ENCODE data around the gene GAS1.

DNA sequence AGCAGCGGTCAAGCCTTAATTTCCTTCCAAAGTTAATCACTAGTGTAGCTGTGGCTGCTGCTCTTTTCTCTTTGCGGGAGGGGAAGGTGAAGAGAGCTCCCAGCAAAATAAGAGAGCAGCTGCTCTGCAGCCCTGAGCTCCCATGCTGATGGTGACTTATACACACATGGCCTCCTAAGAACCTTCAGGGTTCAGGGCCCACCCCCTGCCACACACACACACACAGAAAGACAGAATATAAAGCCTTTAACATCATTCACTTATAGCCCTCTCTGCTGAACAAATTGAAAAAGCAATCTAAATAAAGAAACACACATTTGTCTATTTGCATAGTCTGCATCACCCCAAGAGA, 43.6 kb downstream of the GAS1 start:
- TF ChIP-seq, protein P1, sequence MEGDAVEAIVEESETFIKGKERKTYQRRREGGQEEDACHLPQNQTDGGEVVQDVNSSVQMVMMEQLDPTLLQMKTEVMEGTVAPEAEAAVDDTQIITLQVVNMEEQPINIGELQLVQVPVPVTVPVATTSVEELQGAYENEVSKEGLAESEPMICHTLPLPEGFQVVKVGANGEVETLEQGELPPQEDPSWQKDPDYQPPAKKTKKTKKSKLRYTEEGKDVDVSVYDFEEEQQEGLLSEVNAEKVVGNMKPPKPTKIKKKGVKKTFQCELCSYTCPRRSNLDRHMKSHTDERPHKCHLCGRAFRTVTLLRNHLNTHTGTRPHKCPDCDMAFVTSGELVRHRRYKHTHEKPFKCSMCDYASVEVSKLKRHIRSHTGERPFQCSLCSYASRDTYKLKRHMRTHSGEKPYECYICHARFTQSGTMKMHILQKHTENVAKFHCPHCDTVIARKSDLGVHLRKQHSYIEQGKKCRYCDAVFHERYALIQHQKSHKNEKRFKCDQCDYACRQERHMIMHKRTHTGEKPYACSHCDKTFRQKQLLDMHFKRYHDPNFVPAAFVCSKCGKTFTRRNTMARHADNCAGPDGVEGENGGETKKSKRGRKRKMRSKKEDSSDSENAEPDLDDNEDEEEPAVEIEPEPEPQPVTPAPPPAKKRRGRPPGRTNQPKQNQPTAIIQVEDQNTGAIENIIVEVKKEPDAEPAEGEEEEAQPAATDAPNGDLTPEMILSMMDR (IDR thresholded peaks at IDR 0.05) = no peak
- TF ChIP-seq EP300 (IDR thresholded peaks at IDR 0.05) = no peak
- TF ChIP-seq POLR2A (IDR thresholded peaks at IDR 0.05) = no peak
- TF ChIP-seq POLR2AphosphoS5 (IDR thresholded peaks at IDR 0.05) = no peak

Data from suprapubic skin (tissue), 4 donors.